Measurements from ENCODE around the gene BRD7.

The BRD7 gene

GRCh38 chr16:50371936-50372595 lies 3.3 kb upstream of the BRD7 start:
- Histone ChIP-seq H3K4me1 (ENCODE audit: control insufficient read depth, insufficient read depth, low read length) (no peaks in the 10 kb centered on the region), H3K9me3 (ENCODE audit: control insufficient read depth, insufficient read depth, low read depth, low read length) (no peaks in the 10 kb centered on the region), H3K27ac (ENCODE audit: extremely low read depth, low read depth, low read length) (no peak overlapping the region), H3K36me3 (ENCODE audit: control insufficient read depth in 2 of 2, insufficient read depth in 1 of 2, low read length in 2 of 2) (peaks cover 0 to 7% of the 10 kb centered on the region in 2 experiments; a peak in 2 of 3 replicates), H3K4me3 (ENCODE audit: low read depth, low read length) (no peak overlapping the region)
- no peak for TF ChIP-seq BCL6B (tag by site-specific recombination; IDR thresholded peaks at IDR 0.05)
- no peak for TF ChIP-seq ZNF24 (tag by site-specific recombination; IDR thresholded peaks at IDR 0.05)
- no peak for TF ChIP-seq ZNF404 (tag by site-specific recombination; IDR thresholded peaks at IDR 0.05)
- TF ChIP-seq ZNF324 (tag by site-specific recombination; IDR thresholded peaks at IDR 0.05) = no peak
- no peak for TF ChIP-seq RBAK (tag by site-specific recombination; IDR thresholded peaks at IDR 0.05)
- TF ChIP-seq KLF16 (tag by site-specific recombination; IDR thresholded peaks at IDR 0.05) = no peak
- TF ChIP-seq ZNF2 (tag by site-specific recombination; IDR thresholded peaks at IDR 0.05) = no peak
- no peak for TF ChIP-seq ZSCAN18 (tag by site-specific recombination; IDR thresholded peaks at IDR 0.05)
- TF ChIP-seq IKZF3 (tag by site-specific recombination; IDR thresholded peaks at IDR 0.05) = no peak
- TF ChIP-seq ZNF433 (tag by site-specific recombination; IDR thresholded peaks at IDR 0.05; ENCODE audit: low read depth) = no peak
- TF ChIP-seq ZNF776 (tag by site-specific recombination; IDR thresholded peaks at IDR 0.05; ENCODE audit: borderline replicate concordance) = no peak
- TF ChIP-seq ZNF501 (tag by site-specific recombination; IDR thresholded peaks at IDR 0.05) = no peak
- no peak for TF ChIP-seq ZBTB48 (tag by site-specific recombination; IDR thresholded peaks at IDR 0.05)
- TF ChIP-seq ZNF37A (tag by site-specific recombination; IDR thresholded peaks at IDR 0.05) = no peak
- TF ChIP-seq ZBTB11 (tag by site-specific recombination; conservative IDR thresholded peaks at IDR 0.05; ENCODE audit: low read depth) = no peak
- TF ChIP-seq HOXC10 (CRISPR knock-in tag; IDR thresholded peaks at IDR 0.05) = no peak
- no peak for TF ChIP-seq ZNF140 (tag by site-specific recombination; IDR thresholded peaks at IDR 0.05)
- TF ChIP-seq FEZF1 (tag by site-specific recombination; IDR thresholded peaks at IDR 0.05) = no peak
- TF ChIP-seq ZNF830 (tag by site-specific recombination; IDR thresholded peaks at IDR 0.05; ENCODE audit: low read depth) = no peak
- ChIA-PET POLR2A (no interaction called here), CTCF (interaction anchor here (0.6 to 2.2 kb wide), 3 partner anchors 11 to 318 kb away, joined by 3 to 7 read pairs (median 3); no protein-coding TSS in a partner anchor)

- no peaks in the 10 kb centered on the region for H3K4me1 ChIP-seq (ENCODE audit: control insufficient read depth, insufficient read depth, low read length)
- POLR2A ChIA-PET = no interaction called here
- no peaks in the 10 kb centered on the region for H3K9me3 ChIP-seq (ENCODE audit: control insufficient read depth, insufficient read depth, low read depth, low read length)
- H3K36me3 ChIP-seq (ENCODE audit: control insufficient read depth in 2 of 2, insufficient read depth in 1 of 2, low read length in 2 of 2) = peaks cover 4 to 16% of the 10 kb centered on the region in 2 experiments
- no peak overlapping the region for H3K27ac ChIP-seq (ENCODE audit: extremely low read depth, low read depth, low read length)
- no peak overlapping the region for H3K4me3 ChIP-seq (ENCODE audit: low read depth, low read length)
- CTCF ChIA-PET = interaction anchor here (0.6 to 2.2 kb wide), 4 partner anchors 11 to 319 kb away, joined by 3 to 7 read pairs (median 3); no protein-coding TSS in a partner anchor
- TF ChIP-seq ZNF341 (tag by site-specific recombination; IDR thresholded peaks at IDR 0.05; ENCODE audit: low read depth) (no peak), ZNF792 (tag by site-specific recombination; IDR thresholded peaks at IDR 0.05) (no peak), ZNF549 (tag by site-specific recombination; IDR thresholded peaks at IDR 0.05) (no peak), ZNF169 (tag by site-specific recombination; IDR thresholded peaks at IDR 0.05) (no peak), SCRT2 (tag by site-specific recombination; IDR thresholded peaks at IDR 0.05) (no peak), KLF9 (tag by site-specific recombination; IDR thresholded peaks at IDR 0.05; ENCODE audit: low read depth) (no peak), EGR2 (tag by site-specific recombination; IDR thresholded peaks at IDR 0.05; ENCODE audit: low read depth) (no peak), ZNF596 (tag by site-specific recombination; IDR thresholded peaks at IDR 0.05) (no peak), ZBTB48 (tag by site-specific recombination; IDR thresholded peaks at IDR 0.05) (no peak), SP2 (tag by site-specific recombination; IDR thresholded peaks at IDR 0.05) (no peak), ZSCAN18 (tag by site-specific recombination; IDR thresholded peaks at IDR 0.05) (no peak), ZFHX2 (tag by site-specific recombination; conservative IDR thresholded peaks at IDR 0.05) (no peak)
Measured at GRCh38 chr16:50371036-50371716, 2.4 kb upstream of the BRD7 start.

Measured in HEK293 (cell line).